IMR-90 (cell line): ENCODE measurements around the gene GRID1. TPM values are rescaled to one million over a fixed set of nuclear protein-coding genes. Genes with fewer than 3 reads are reported as not detected.

Experiments
- ATAC-seq: fragments of 200-7000 bp; cut with Tn5 transposase; 2 replicates; pipeline ENCODE4 v1.9.1; 2020; ENCODE audit warnings: low read depth, mild to moderate bottlenecking, moderate library complexity
- BruUV-seq: library from RNA; stranded (reverse); fragments of 400-500 nt; replicated peaks from 2 replicates; lab custom pipeline; 2021; lab: Mats Ljungman, UMichigan
- CTCF ChIA-PET: fragments of 300-600 bp; formaldehyde crosslinking; extraction: SDS; loops from one replicate; lab custom pipeline; 2021; ENCODE audit warnings: antibody characterized with exemption; lab: Yijun Ruan, JAX
- POLR2A ChIA-PET: fragments of 300-600 bp; sonication (Branson Sonifier 250); formaldehyde crosslinking; loops from one replicate; lab custom pipeline; 2022; ENCODE audit warnings: antibody characterized with exemption; ENCODE audit not compliant: unreplicated experiment; lab: Charles Lee
- DNase-seq: peaks from one replicate; pipeline ENCODE4 v3.0.0; 2013
- H2AFZ ChIP-seq: replicated peaks from 2 replicates; pipeline ENCODE3; 2013; ENCODE audit warnings: low read length, mild to moderate bottlenecking; ENCODE audit not compliant: poor library complexity
- H2AK5ac ChIP-seq: 2 replicates; pipeline ENCODE4 v1.6.1; 2013; ENCODE audit warnings: low read depth, low read length, inconsistent platforms
- H2AK9ac ChIP-seq: replicated peaks from 2 replicates; pipeline ENCODE3; 2013; ENCODE audit warnings: mild to moderate bottlenecking, low read depth, low read length, moderate library complexity; ENCODE audit not compliant: poor library complexity
- H2BK120ac ChIP-seq: 2 replicates; pipeline ENCODE4 v1.6.1; 2013; ENCODE audit warnings: low read depth, low read length, inconsistent platforms
- H2BK15ac ChIP-seq: 3 replicates; pipeline ENCODE4 v1.6.1; 2013; ENCODE audit warnings: low read depth, low read length, inconsistent platforms
- H2BK20ac ChIP-seq: 2 replicates; pipeline ENCODE4 v1.6.1; 2013; ENCODE audit warnings: low read depth, mild to moderate bottlenecking, inconsistent platforms, low read length, moderate library complexity
- H2BK5ac ChIP-seq: 2 replicates; pipeline ENCODE4 v1.6.1; 2013; ENCODE audit warnings: mild to moderate bottlenecking, low read depth, low read length, inconsistent platforms; ENCODE audit not compliant: poor library complexity, severe bottlenecking
- H3K14ac ChIP-seq: replicated peaks from 2 replicates; pipeline ENCODE4 v1.6.1; 2013; ENCODE audit warnings: low read depth, low read length, inconsistent platforms
- H3K18ac ChIP-seq: 2 replicates; pipeline ENCODE4 v1.6.1; 2013; ENCODE audit warnings: low read depth, low read length, control low read depth
- H3K23ac ChIP-seq: 2 replicates; pipeline ENCODE4 v1.6.1; 2013; ENCODE audit warnings: low read depth, low read length, inconsistent platforms
- H3K27ac ChIP-seq: 2 replicates; pipeline ENCODE4 v1.5.1; 2013; ENCODE audit warnings: mild to moderate bottlenecking, control low read depth, low read length; ENCODE audit not compliant: insufficient read depth
- H3K27me3 ChIP-seq: 2 replicates; pipeline ENCODE4 v1.6.1; 2013; ENCODE audit warnings: low read length; ENCODE audit not compliant: control insufficient read depth, insufficient read depth
- H3K36me3 ChIP-seq: 2 replicates; pipeline ENCODE4 v1.6.1; 2013; ENCODE audit warnings: low read length, mixed read lengths; ENCODE audit not compliant: control insufficient read depth, insufficient read depth
- H3K4ac ChIP-seq: 2 replicates; pipeline ENCODE4 v1.6.1; 2013; ENCODE audit warnings: low read depth, low read length, inconsistent platforms
- H3K4me1 ChIP-seq: 2 replicates; pipeline ENCODE4 v1.6.1; 2013; ENCODE audit warnings: low read length, mixed read lengths; ENCODE audit not compliant: control insufficient read depth, insufficient read depth
- H3K4me2 ChIP-seq: 2 replicates; pipeline ENCODE4 v1.6.1; 2013; ENCODE audit warnings: low read depth, mild to moderate bottlenecking, control low read depth, low read length, moderate library complexity
- H3K4me3 ChIP-seq: 2 replicates; pipeline ENCODE4 v1.5.1; 2013; ENCODE audit warnings: low read depth, mild to moderate bottlenecking, control low read depth, low read length, moderate library complexity; ENCODE audit not compliant: insufficient read depth
- H3K56ac ChIP-seq: 2 replicates; pipeline ENCODE4 v1.6.1; 2013; ENCODE audit warnings: low read length, inconsistent platforms; ENCODE audit not compliant: insufficient read depth; ENCODE audit errors: extremely low read depth
- H3K79me1 ChIP-seq, 2 experiments: 2 replicates each; pipeline ENCODE4 v1.6.1; 2013; ENCODE audit warnings: low read length in 2 of 2, inconsistent platforms in 1 of 2, low read depth in 1 of 2
- H3K9ac ChIP-seq: 2 replicates; pipeline ENCODE4 v1.6.1; 2013; ENCODE audit warnings: low read depth, low read length, control low read depth
- H3K9me1 ChIP-seq: 2 replicates; pipeline ENCODE4 v1.6.1; 2013; ENCODE audit warnings: low read length, inconsistent platforms; ENCODE audit not compliant: insufficient read depth
- H3K9me3 ChIP-seq: 2 replicates; pipeline ENCODE4 v1.6.1; 2013; ENCODE audit warnings: low read length; ENCODE audit not compliant: control insufficient read depth, insufficient read depth
- H4K20me1 ChIP-seq: 2 replicates; pipeline ENCODE4 v1.6.1; 2013; ENCODE audit warnings: low read length, inconsistent platforms; ENCODE audit not compliant: insufficient read depth
- H4K5ac ChIP-seq: 2 replicates; pipeline ENCODE4 v1.6.1; 2013; ENCODE audit warnings: mild to moderate bottlenecking, low read depth, low read length, control low read depth
- H4K8ac ChIP-seq, 2 experiments: 2 replicates each; pipeline ENCODE4 v1.6.1; 2013; ENCODE audit warnings: low read depth in 2 of 2, low read length in 2 of 2, control low read depth in 1 of 2, inconsistent platforms in 1 of 2
- H4K91ac ChIP-seq: 2 replicates; pipeline ENCODE4 v1.6.1; 2013; ENCODE audit warnings: low read depth, low read length, inconsistent platforms; ENCODE audit not compliant: insufficient read depth
- BHLHE40 ChIP-seq: fragments of 150-350 bp; IDR thresholded peaks from 2 replicates; pipeline ENCODE4 v1.6.1; 2016; ENCODE audit warnings: mild to moderate bottlenecking, low read depth, low read length
- FOS ChIP-seq: fragments of 150-350 bp; IDR thresholded peaks from 2 replicates; pipeline ENCODE4 v1.6.1; 2016; ENCODE audit warnings: low read depth, low read length
- MAZ ChIP-seq: IDR thresholded peaks from 2 replicates; pipeline ENCODE4 v1.6.1; 2012; ENCODE audit warnings: low read depth, mild to moderate bottlenecking, low read length, improper control_type of control experiment, moderate library complexity, borderline replicate concordance
- MXI1 ChIP-seq: IDR thresholded peaks from 2 replicates; pipeline ENCODE4 v1.6.1; 2012; ENCODE audit warnings: low read depth, mild to moderate bottlenecking, low read length, moderate library complexity, borderline replicate concordance
- RAD21 ChIP-seq: IDR thresholded peaks from 2 replicates; pipeline ENCODE4 v1.6.1; 2012; ENCODE audit warnings: low read length, improper control_type of control experiment
- RCOR1 ChIP-seq: IDR thresholded peaks from 2 replicates; pipeline ENCODE4 v1.6.1; 2012; ENCODE audit warnings: mild to moderate bottlenecking, low read length, improper control_type of control experiment; ENCODE audit not compliant: insufficient replicate concordance
- RFX5 ChIP-seq: IDR thresholded peaks from 2 replicates; pipeline ENCODE4 v1.8.0; 2012; ENCODE audit warnings: low read depth, mild to moderate bottlenecking, low read length, moderate library complexity
- SMC3 ChIP-seq: fragments of 150-350 bp; IDR thresholded peaks from 2 replicates; pipeline ENCODE4 v1.6.1; 2016; ENCODE audit warnings: low read depth, mild to moderate bottlenecking, antibody characterized with exemption, low read length, moderate library complexity
- WGBS, 2 experiments: methylation state at CpG; one replicate each; pipeline versions ENCODE4 v1.1.5 to v1.1.7; 2013; ENCODE audit warnings: missing lambda C conversion rate in 2 of 2; ENCODE audit not compliant: insufficient read length in 1 of 2; ENCODE audit errors: extremely low coverage in 2 of 2; 5-methylcytosine and 5-hydroxymethylcytosine counted together
- dilution Hi-C: fragments of 300-500 bp; cut with HindIII; formaldehyde crosslinking; loops from one replicate; pipeline ENCODE4 v1.14.3; 2018; ENCODE audit warnings: low sequenced_read_pairs; ENCODE audit not compliant: unreplicated experiment
- in situ Hi-C: fragments of 300-500 bp; cut with MboI; formaldehyde crosslinking; loops from 3 replicates; pipeline ENCODE4 v1.14.3; 2019; ENCODE audit warnings: low sequenced_read_pairs, inconsistent platforms, mixed read lengths
- intact Hi-C: fragments of 100-400 bp; cut with micrococcal nuclease; formaldehyde crosslinking; loops from 2 replicates; pipeline ENCODE4 v1.10.0; 2022
- polyA plus RNA-seq, 3 experiments: library from polyadenylated mRNA; depleted of rRNA; stranded (reverse); fragments of >200 nt; gene quantifications; 2 replicates each; pipeline ENCODE4 v1.2.3, GENCODE V29; 2012; ENCODE audit warnings: low replicate concordance in 1 of 3
- total RNA-seq: library from RNA; depleted of rRNA; stranded (reverse); fragments of >200 nt; gene quantifications from 2 replicates; pipeline ENCODE4 v1.2.3, GENCODE V29; 2012

The GRID1 gene
- total and polyA plus RNA-seq, 2 of the 4 experiments (the other 2 are of a cell fraction), result not detected

DNA sequence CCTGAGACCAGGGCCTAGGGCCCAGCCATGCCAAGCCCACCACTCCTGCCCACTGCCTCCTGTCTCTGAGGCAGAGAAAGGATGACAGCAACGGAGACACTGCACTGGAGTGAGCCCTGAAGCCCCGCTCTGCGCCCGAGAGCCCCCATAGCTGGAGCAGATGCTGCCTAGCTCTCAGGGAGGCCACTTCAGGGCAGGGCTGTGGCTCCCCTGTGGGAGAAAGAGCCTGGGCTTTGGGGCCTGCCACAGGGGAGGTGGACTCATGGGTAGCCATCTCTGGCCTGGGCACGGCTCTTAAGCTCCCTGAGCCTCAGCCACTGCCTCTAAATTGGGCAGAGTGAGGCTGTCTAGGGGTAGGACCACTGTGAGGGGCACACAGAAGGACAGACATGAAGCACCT, 214.2 kb downstream of the GRID1 start:
- H2BK120ac ChIP-seq, result no peak overlapping the region
- no peaks in the 10 kb centered on the region for H3K9me3 ChIP-seq
- no peak overlapping the region for H3K4me3 ChIP-seq
- BruUV-seq, result no TSS peak
- H4K8ac ChIP-seq, result no peak overlapping the region
- no peak overlapping the region for H3K56ac ChIP-seq
- no peak overlapping the region for H3K4me2 ChIP-seq
- H3K27me3 ChIP-seq, result no peaks in the 10 kb centered on the region
- no peak overlapping the region for H3K18ac ChIP-seq
- H2AK9ac ChIP-seq, result peak overlapping the region; percentile 37
- H2AFZ ChIP-seq, result no peak overlapping the region
- H2BK15ac ChIP-seq, result no peak overlapping the region
- H4K5ac ChIP-seq, result no peak overlapping the region
- in situ Hi-C loops (no loop called here), dilution Hi-C loops (no loop called here), intact Hi-C loops (no loop called here)
- ChIA-PET CTCF (no interaction called here), POLR2A (no interaction called here)
- TF ChIP-seq RFX5 (no peak), MAZ (no peak), RCOR1 (no peak), MXI1 (no peak), FOS (no peak), RAD21 (no peak), SMC3 (no peak), BHLHE40 (no peak)
- H3K36me3 ChIP-seq, result no peaks in the 10 kb centered on the region
- no peaks in the 10 kb centered on the region for H3K9me1 ChIP-seq
- H3K27ac ChIP-seq, result no peak overlapping the region
- H2BK5ac ChIP-seq, result no peak overlapping the region
- no peaks in the 10 kb centered on the region for H3K79me1 ChIP-seq
- no peak overlapping the region for H3K23ac ChIP-seq
- no peak overlapping the region for H3K14ac ChIP-seq
- DNase-seq (no peak), ATAC-seq (no peak)
- no peak overlapping the region for H4K91ac ChIP-seq
- H2AK5ac ChIP-seq, result no peak overlapping the region
- WGBS, 2 experiments, result 36% methylated on average over 4 of the region's 5 CpGs; no CpG with 5 or more reads in 1 of the 2 experiments
- H2BK20ac ChIP-seq, result no peak overlapping the region
- no peaks in the 10 kb centered on the region for H4K20me1 ChIP-seq
- H3K4ac ChIP-seq, result no peak overlapping the region
- H3K9ac ChIP-seq, result no peak overlapping the region
- no peaks in the 10 kb centered on the region for H3K4me1 ChIP-seq
